PC-9 (cell line): Measurements from ENCODE around the gene MAGI1. TPM values are rescaled to one million over a fixed set of nuclear protein-coding genes. Genes with fewer than 3 reads are reported as not detected.

ENCODE experiments used
- BruUV-seq: library from RNA; stranded (reverse); fragments of 400-500 nt; replicated peaks from 2 replicates; lab custom pipeline; 2021; lab: Mats Ljungman, UMichigan
- CTCF ChIA-PET: fragments of 300-600 bp; sonication (Branson Sonifier 250); formaldehyde crosslinking; loops from one replicate; lab custom pipeline; 2022; ENCODE audit warnings: antibody characterized with exemption; lab: Charles Lee
- POLR2A ChIA-PET: fragments of 300-600 bp; sonication (Branson Sonifier 250); formaldehyde crosslinking; loops from one replicate; lab custom pipeline; 2022; ENCODE audit warnings: antibody characterized with exemption; ENCODE audit not compliant: unreplicated experiment; lab: Charles Lee
- DNase-seq, 2 experiments: peaks; one replicate each; pipeline versions ENCODE4 v3.0.0 to v3.0.0-alpha.2; 2015 to 2022; ENCODE audit warnings: mixed read lengths in 1 of 2
- H2AFZ ChIP-seq: fragments of 200-600 bp; sonication (generic); 2 replicates; pipeline ENCODE4 v1.8.1; 2017; ENCODE audit warnings: antibody characterized with exemption
- H3F3A ChIP-seq: fragments of 200-600 bp; sonication (generic); 2 replicates; pipeline ENCODE4 v1.8.1; 2017; ENCODE audit warnings: antibody characterized with exemption, mild to moderate bottlenecking, low read depth; ENCODE audit not compliant: insufficient read depth
- H3K27ac ChIP-seq: fragments of 200-600 bp; sonication (generic); 2 replicates; pipeline ENCODE4 v1.6.1; 2016; ENCODE audit warnings: mixed run types
- H3K27me3 ChIP-seq: fragments of 200-600 bp; sonication (generic); 2 replicates; pipeline ENCODE4 v1.6.1; 2016; ENCODE audit warnings: low read depth, mixed run types; ENCODE audit not compliant: insufficient read depth
- H3K36me3 ChIP-seq: fragments of 200-600 bp; sonication (generic); 2 replicates; pipeline ENCODE4 v1.6.1; 2016; ENCODE audit warnings: low read depth, mixed run types
- H3K4me1 ChIP-seq: fragments of 200-600 bp; sonication (generic); replicated peaks from 2 replicates; pipeline ENCODE4 v1.6.1; 2016; ENCODE audit warnings: mixed run types; ENCODE audit not compliant: insufficient read depth
- H3K4me2 ChIP-seq: fragments of 200-600 bp; sonication (generic); 2 replicates; pipeline ENCODE4 v1.6.1; 2017; ENCODE audit warnings: mixed run types
- H3K4me3 ChIP-seq: fragments of 200-600 bp; sonication (generic); 2 replicates; pipeline ENCODE4 v1.6.1; 2016; ENCODE audit warnings: mixed run types
- H3K79me2 ChIP-seq: fragments of 200-600 bp; sonication (generic); 2 replicates; pipeline ENCODE4 v1.6.1; 2017; ENCODE audit warnings: low read depth, mixed run types
- H3K9me2 ChIP-seq: fragments of 200-600 bp; sonication (generic); 2 replicates; pipeline ENCODE4 v1.8.1; 2017; ENCODE audit warnings: mild to moderate bottlenecking; ENCODE audit not compliant: insufficient read depth
- H3K9me3 ChIP-seq: fragments of 200-600 bp; sonication (generic); 2 replicates; pipeline ENCODE4 v1.8.1; 2016; ENCODE audit warnings: low read depth; ENCODE audit not compliant: insufficient read depth
- H4K20me1 ChIP-seq: fragments of 200-600 bp; sonication (generic); 2 replicates; pipeline ENCODE4 v1.8.1; 2017; ENCODE audit not compliant: insufficient read depth
- CTCF ChIP-seq: fragments of 200-600 bp; sonication (generic); conservative IDR thresholded peaks from 2 replicates; pipeline ENCODE4 v1.6.1; 2017; ENCODE audit warnings: mixed run types, antibody characterized with exemption, mild to moderate bottlenecking, moderate library complexity
- EZH2 ChIP-seq: fragments of 200-600 bp; sonication (generic); IDR thresholded peaks from 2 replicates; pipeline ENCODE4 v1.8.0; 2017; ENCODE audit warnings: antibody characterized with exemption, low read depth
- intact Hi-C: fragments of 100-400 bp; cut with micrococcal nuclease; formaldehyde crosslinking; loops from one replicate; pipeline ENCODE4 v1.10.0; 2022; ENCODE audit not compliant: unreplicated experiment
- total RNA-seq: library from RNA; stranded (reverse); gene quantifications from 2 replicates; pipeline ENCODE4 v1.2.3, GENCODE V29; 2021

Gene MAGI1
- total RNA-seq, 1 experiment from 2014 or later, result 23.3 TPM

GRCh38 chr3:65967451-65967850, 71.3 kb downstream of the MAGI1 start:
- POLR2A ChIA-PET, result no interaction called here
- H3K79me2 ChIP-seq, result peaks cover 21% of the 10 kb centered on the region
- intact Hi-C loops, result no loop called here

GRCh38 chr3:65964838-65965237, 73.9 kb downstream of the MAGI1 start:
- Histone ChIP-seq H3K9me2 (no peaks in the 10 kb centered on the region), H3K27ac (peak overlapping the region; percentile 97), H2AFZ (no peak overlapping the region), H3K9me3 (no peaks in the 10 kb centered on the region), H4K20me1 (no peaks in the 10 kb centered on the region), H3F3A (peaks cover 21% of the 10 kb centered on the region), H3K4me1 (peaks cover 30% of the 10 kb centered on the region), H3K4me3 (no peak overlapping the region; the same call in 1 of the 2 replicates), H3K4me2 (peak overlapping the region; percentile 84), H3K27me3 (no peaks in the 10 kb centered on the region), H3K36me3 (no peaks in the 10 kb centered on the region), H3K79me2 (peaks cover 44% of the 10 kb centered on the region)
- DNase-seq, result no peak
- intact Hi-C loops, result loop anchor here (1.0 kb wide), 1 partner anchor 12 kb away; no protein-coding TSS in a partner anchor
- BruUV-seq, result TSS peak; percentile 42
- TF ChIP-seq EZH2 (no peak), CTCF (no peak)
- ChIA-PET POLR2A (no interaction called here), CTCF (no interaction called here)

More at GRCh38 chr3:65967451-65967850, 71.3 kb downstream of the MAGI1 start:
- H3K4me2 ChIP-seq, result no peak overlapping the region
- H3K4me3 ChIP-seq, result no peak overlapping the region
- no peaks in the 10 kb centered on the region for H4K20me1 ChIP-seq
- H3K9me3 ChIP-seq, result no peaks in the 10 kb centered on the region
- peaks cover 30% of the 10 kb centered on the region for H3K4me1 ChIP-seq
- no peak for TF ChIP-seq CTCF
- TF ChIP-seq EZH2, result no peak
- peaks cover 21% of the 10 kb centered on the region for H3F3A ChIP-seq
- BruUV-seq, result no TSS peak
- no peak overlapping the region for H2AFZ ChIP-seq
- H3K36me3 ChIP-seq, result no peaks in the 10 kb centered on the region
- no peak for DNase-seq
- CTCF ChIA-PET, result no interaction called here
- no peak overlapping the region for H3K27ac ChIP-seq
- H3K27me3 ChIP-seq, result no peaks in the 10 kb centered on the region
- H3K9me2 ChIP-seq, result no peaks in the 10 kb centered on the region

- H3K27me3 ChIP-seq, result no peaks in the 10 kb centered on the region
- ChIA-PET POLR2A (interaction anchor here (0.7 kb wide), 1 partner anchor 147 kb away, joined by 5 read pairs; no protein-coding TSS in a partner anchor), CTCF (interaction anchor here (0.5 kb wide), 1 partner anchor 178 kb away, joined by 7 read pairs; no protein-coding TSS in a partner anchor)
- no peaks in the 10 kb centered on the region for H3K9me2 ChIP-seq
- H3K9me3 ChIP-seq, result no peaks in the 10 kb centered on the region
- H2AFZ ChIP-seq, result no peak overlapping the region
- H3K79me2 ChIP-seq, result peaks cover 45% of the 10 kb centered on the region
- peak overlapping the region; percentile 84 for H3K4me2 ChIP-seq
- intact Hi-C loops, result loop anchor here (1.0 kb wide), 1 partner anchor 11 kb away; no protein-coding TSS in a partner anchor
- no peaks in the 10 kb centered on the region for H4K20me1 ChIP-seq
- TF ChIP-seq CTCF (no peak), EZH2 (no peak)
- no TSS peak for BruUV-seq
- no peaks in the 10 kb centered on the region for H3K36me3 ChIP-seq
- peaks cover 21% of the 10 kb centered on the region for H3F3A ChIP-seq
- DNase-seq, result peak; percentile 31 to 94
- no peak overlapping the region; the same call in 1 of the 2 replicates for H3K4me3 ChIP-seq
- H3K27ac ChIP-seq, result peak overlapping the region; percentile 97
- peaks cover 33% of the 10 kb centered on the region for H3K4me1 ChIP-seq
Measured at GRCh38 chr3:65963787-65964677, 74.7 kb downstream of the MAGI1 start.
